Heart right ventricle (tissue), 16 donors: ENCODE measurements around the gene CCL11. TPM values are rescaled to one million over a fixed set of nuclear protein-coding genes. Genes with fewer than 3 reads are reported as not detected.

Experiments
- ATAC-seq, 8 donors: fragments of 200-7000 bp; cut with Tn5 transposase; one replicate each; pipeline ENCODE4 v1.9.1; 2020; ENCODE audit warnings: mild to moderate bottlenecking in 8 of 8, moderate library complexity in 8 of 8, moderate number of reproducible peaks in 1 of 8
- DNase-seq, 2 donors: peaks; one replicate each; pipeline ENCODE4 v3.0.0-alpha.2; 2020
- H3K27ac ChIP-seq, 10 donors: fragments of 200-600 bp; sonication (generic) in 2 of 10; one replicate each; pipeline versions ENCODE4 v1.5.0 to v1.8.0; 2020 to 2022; ENCODE audit warnings: mild to moderate bottlenecking in 3 of 10
- H3K27me3 ChIP-seq, 7 donors: fragments of 200-600 bp; one replicate each; pipeline ENCODE4 v1.8.0; 2021 to 2022; ENCODE audit warnings: mild to moderate bottlenecking in 2 of 7
- H3K36me3 ChIP-seq, 9 donors: fragments of 200-600 bp; sonication (generic) in 1 of 9; one replicate each; pipeline versions ENCODE4 v1.5.0 to v1.8.0; 2020 to 2022; ENCODE audit warnings: mild to moderate bottlenecking in 2 of 9
- H3K4me1 ChIP-seq, 9 donors: fragments of 200-600 bp; sonication (generic) in 1 of 9; one replicate each; pipeline versions ENCODE4 v1.5.0 to v1.8.0; 2020 to 2022; ENCODE audit warnings: mild to moderate bottlenecking in 4 of 9
- H3K4me3 ChIP-seq, 10 donors: fragments of 200-600 bp; sonication (generic) in 2 of 10; one replicate each; pipeline versions ENCODE4 v1.5.0 to v1.8.0; 2020 to 2022; ENCODE audit warnings: mild to moderate bottlenecking in 7 of 10, moderate library complexity in 2 of 10
- H3K9me3 ChIP-seq, 11 donors: fragments of 200-600 bp in 10 of 11; sonication (generic) in 2 of 11; one replicate each; pipeline versions ENCODE4 v1.5.0 to v1.8.0; 2013 to 2022; ENCODE audit warnings: mild to moderate bottlenecking in 2 of 11, control low read depth in 1 of 11, moderate library complexity in 1 of 11
- WGBS, 2 donors: extraction: QIAGEN DNeasy Blood & Tissue Kit; methylation state at CpG; one replicate each; pipeline ENCODE4 v1.1.7; 2013; ENCODE audit warnings: inconsistent platforms in 1 of 2; 5-methylcytosine and 5-hydroxymethylcytosine counted together
- intact Hi-C, 10 donors: fragments of 100-400 bp; cut with DNase I; formaldehyde crosslinking; loops; one replicate each; pipeline versions ENCODE4 v1.11.1 to v1.14.2; 2022
- polyA plus RNA-seq, 2 donors: library from polyadenylated mRNA; stranded (reverse); fragments of 200-250 nt; gene quantifications; one replicate each; pipeline ENCODE4 v1.2.3, GENCODE V29; 2013
- total RNA-seq, 10 donors: library from RNA; stranded (reverse); fragmentation: NEBNext Ultra II Directional in 3 of 10; extraction: Animal tissue kit (Norgen Biotek cat#: 25700) in 3 of 10; gene quantifications; one replicate each; pipeline versions ENCODE4 v1.2.1 to v1.2.4, GENCODE V29; 2021 to 2023
- TF ChIP-seq, protein P1 (sequence below), 9 donors: fragments of 200-600 bp; sonication (generic) in 2 of 9; IDR thresholded peaks; one replicate each; pipeline versions ENCODE4 v1.5.0 to v1.8.0; 2021 to 2022; ENCODE audit warnings: antibody characterized with exemption in 9 of 9, mild to moderate bottlenecking in 5 of 9, moderate library complexity in 1 of 9
- donor health status: Arrhythmogenic right ventricular cardiomyopathy.
- donor health status: ischemic (EF 13 %, LVEDD 7.1; RV severe dilation, severe dysfunction).
- donor health status: healthy with polysubstance abuse.
- donor health status: DM: no; HTN: yes; CAD: no.
- donor health status: DM: no; HTN: no; CAD: no.
- donor health status: ischemic (EF 25% LVEDD 6.9; RV normal size, moderate dysfunction).
- donor health status: ischemic (EF 25% LVEDD 5.7; RV mildly dilated, moderate dysfunction).
- donor health status: healthy.
- donor health status: DM: yes; HTN: yes; CAD: no.
- donor health status: Ischemic cardiomyopathy.
- donor health status: ischemic (EF 35%, LVEDD 5.7; RV mildly dilated, moderate dysfunction).
- donor health status: nonischemic (EF 11% LVEDD 7.7; RV severe dilation, severe dysfunction).
- donor health status: DM: yes; HTN: yes; CAD: no.
- donor health status: PGD.
- donor health status: ischemic (EF 29% LVEDD 5.4; RV normal size, mild dysfunction).
- donor health status: nonischemic (EF 23%, LVEDD 6.1; RV moderate dilation, normal function).

Gene CCL11
- total and polyA plus RNA-seq, 12 donors, result 0.46 to 31.2 (median 1.4) TPM

DNA sequence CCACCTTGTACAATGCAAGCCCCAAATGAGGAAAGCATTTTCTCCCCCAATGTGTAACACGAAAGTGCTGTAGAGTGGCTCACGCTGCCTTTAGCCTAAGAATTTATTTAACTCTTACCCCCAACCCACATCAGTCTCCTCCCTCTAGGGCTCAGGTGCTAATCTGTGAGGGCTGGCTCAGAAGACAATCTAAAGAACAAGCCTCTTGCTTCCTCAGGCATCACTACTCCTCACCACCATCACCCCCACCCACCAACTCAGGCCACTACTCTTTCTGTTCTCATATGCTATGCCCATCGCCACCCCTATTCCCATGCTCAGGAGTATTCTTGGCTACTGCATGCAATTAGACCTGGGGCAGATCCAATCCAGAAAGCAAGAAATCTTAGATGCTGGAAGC is 34.4 kb upstream of the CCL11 start:
- intact Hi-C loops, result loop anchor here in 6 of 10 donors (5.0 to 10.0 kb wide), 5 partner anchors 44 to 61 kb away; no protein-coding TSS in a partner anchor
- WGBS, 2 donors, result 86 to 90% methylated on average over 3 of the region's 3 CpGs
- Histone ChIP-seq H3K27ac (peak overlapping the region in 6 of 10 donors; percentile 75 to 93 (median 85)), H3K27me3 (no peaks in the 10 kb centered on the region), H3K4me1 (peaks cover 23 to 100% (median 80%) of the 10 kb centered on the region in 9 donors), H3K36me3 (peaks cover 0 to 4% (median 0%) of the 10 kb centered on the region in 9 donors), H3K4me3 (no peak overlapping the region), H3K9me3 (no peaks in the 10 kb centered on the region)
- ATAC-seq (no peak), DNase-seq (no peak)
- TF ChIP-seq, protein P1, sequence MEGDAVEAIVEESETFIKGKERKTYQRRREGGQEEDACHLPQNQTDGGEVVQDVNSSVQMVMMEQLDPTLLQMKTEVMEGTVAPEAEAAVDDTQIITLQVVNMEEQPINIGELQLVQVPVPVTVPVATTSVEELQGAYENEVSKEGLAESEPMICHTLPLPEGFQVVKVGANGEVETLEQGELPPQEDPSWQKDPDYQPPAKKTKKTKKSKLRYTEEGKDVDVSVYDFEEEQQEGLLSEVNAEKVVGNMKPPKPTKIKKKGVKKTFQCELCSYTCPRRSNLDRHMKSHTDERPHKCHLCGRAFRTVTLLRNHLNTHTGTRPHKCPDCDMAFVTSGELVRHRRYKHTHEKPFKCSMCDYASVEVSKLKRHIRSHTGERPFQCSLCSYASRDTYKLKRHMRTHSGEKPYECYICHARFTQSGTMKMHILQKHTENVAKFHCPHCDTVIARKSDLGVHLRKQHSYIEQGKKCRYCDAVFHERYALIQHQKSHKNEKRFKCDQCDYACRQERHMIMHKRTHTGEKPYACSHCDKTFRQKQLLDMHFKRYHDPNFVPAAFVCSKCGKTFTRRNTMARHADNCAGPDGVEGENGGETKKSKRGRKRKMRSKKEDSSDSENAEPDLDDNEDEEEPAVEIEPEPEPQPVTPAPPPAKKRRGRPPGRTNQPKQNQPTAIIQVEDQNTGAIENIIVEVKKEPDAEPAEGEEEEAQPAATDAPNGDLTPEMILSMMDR (IDR thresholded peaks at IDR 0.05), result no peak

DNA sequence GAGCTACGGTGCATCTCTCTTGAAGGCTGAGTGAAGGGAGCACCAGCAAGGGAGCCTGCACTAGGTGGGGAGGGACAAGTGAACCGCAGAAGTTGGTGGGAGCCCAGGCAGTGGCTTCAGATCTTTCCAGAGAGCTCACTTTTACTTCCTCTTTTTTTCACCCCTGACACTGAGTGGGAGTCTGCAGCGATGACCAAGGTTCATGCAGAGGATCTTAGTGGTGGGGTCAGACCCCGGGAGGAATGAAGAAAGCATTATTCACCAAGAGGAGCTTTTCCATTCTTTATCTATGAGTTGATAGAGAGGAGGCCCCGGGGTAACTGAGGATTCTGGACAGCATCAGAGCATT is 33.5 kb upstream of the CCL11 start:
- Histone ChIP-seq H3K9me3 (no peaks in the 10 kb centered on the region), H3K27ac (peak overlapping the region in 9 of 10 donors; percentile 49 to 93 (median 82)), H3K4me3 (no peak overlapping the region), H3K27me3 (no peaks in the 10 kb centered on the region), H3K4me1 (peaks cover 23 to 100% (median 85%) of the 10 kb centered on the region in 9 donors), H3K36me3 (peaks cover 0 to 10% (median 0%) of the 10 kb centered on the region in 9 donors)
- TF ChIP-seq, protein P1 (IDR thresholded peaks at IDR 0.05), result no peak
- intact Hi-C loops, result loop anchor here in 6 of 10 donors (2.0 to 10.0 kb wide), 6 partner anchors 17 to 60 kb away; no protein-coding TSS in a partner anchor
- 21 to 25% methylated on average over 5 of the region's 5 CpGs for WGBS, 2 donors
- DNase-seq (peak in 1 of 2 donors; percentile 29), ATAC-seq (peak in 7 of 8 donors; percentile 15 to 57 (median 33))

DNA sequence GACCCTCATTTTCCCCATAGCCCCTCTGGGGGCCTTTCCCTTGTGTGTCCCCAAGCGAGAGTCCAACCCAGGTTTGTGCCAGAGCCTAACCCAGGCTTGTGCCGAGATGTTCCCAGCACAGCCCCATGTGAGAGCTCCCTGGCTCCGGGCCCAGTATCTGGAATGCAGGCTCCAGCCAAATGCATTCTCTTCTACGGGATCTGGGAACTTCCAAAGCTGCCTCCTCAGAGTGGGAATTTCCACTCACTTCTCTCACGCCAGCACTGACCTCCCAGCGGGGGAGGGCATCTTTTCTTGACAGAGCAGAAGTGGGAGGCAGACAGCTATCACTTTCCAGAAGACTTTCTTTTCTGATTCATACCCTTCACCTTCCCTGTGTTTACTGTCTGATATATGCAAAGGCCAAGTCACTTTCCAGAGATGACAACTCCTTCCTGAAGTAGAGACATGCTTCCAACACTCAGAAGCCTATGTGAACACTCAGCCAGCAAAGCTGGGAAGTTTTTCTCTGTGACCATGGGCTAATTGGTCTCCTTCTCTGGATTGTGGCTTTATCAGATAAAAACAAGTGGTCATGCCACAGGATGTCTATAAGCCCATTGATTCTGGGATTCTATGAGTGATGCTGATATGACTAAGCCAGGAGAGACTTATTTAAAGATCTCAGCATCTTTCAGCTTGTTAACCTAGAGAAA is 33.0 kb upstream of the CCL11 start:
- Histone ChIP-seq H3K27me3 (no peaks in the 10 kb centered on the region), H3K36me3 (peaks cover 0 to 10% (median 0%) of the 10 kb centered on the region in 9 donors), H3K27ac (peak overlapping the region in 9 of 10 donors; percentile 58 to 93 (median 82)), H3K4me1 (peaks cover 23 to 99% (median 85%) of the 10 kb centered on the region in 9 donors), H3K4me3 (no peak overlapping the region), H3K9me3 (no peaks in the 10 kb centered on the region)
- ATAC-seq, result peak; percentile 83 to 95 (median 90)
- 3 to 4% methylated on average over 6 of the region's 6 CpGs for WGBS, 2 donors
- DNase-seq, result peak; percentile 95 to 97
- TF ChIP-seq, protein P1 (IDR thresholded peaks at IDR 0.05), result no peak
- intact Hi-C loops, result loop anchor here in 6 of 10 donors (2.0 to 10.0 kb wide), 6 partner anchors 18 to 60 kb away; no protein-coding TSS in a partner anchor

DNA sequence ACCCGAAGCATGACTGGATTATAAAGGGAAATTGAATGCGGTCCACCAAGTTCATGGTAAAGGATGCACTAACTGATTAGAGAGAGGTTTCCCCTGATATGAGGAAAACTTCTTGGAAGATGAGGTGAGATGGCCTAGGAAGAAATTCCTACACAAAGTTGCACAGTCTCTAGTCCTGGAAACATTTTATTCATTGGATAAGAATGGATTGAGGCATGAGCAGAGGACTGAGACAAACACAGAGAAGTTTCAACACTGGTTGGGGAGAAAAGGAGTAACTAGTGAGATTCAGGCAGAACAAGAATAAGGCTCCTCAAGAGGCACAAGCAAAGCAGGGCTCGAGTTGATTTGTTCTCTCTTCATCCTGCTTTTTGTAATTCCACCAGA is 32.4 kb upstream of the CCL11 start:
- TF ChIP-seq, protein P1 (IDR thresholded peaks at IDR 0.05), result no peak
- H3K9me3 ChIP-seq, result no peaks in the 10 kb centered on the region
- H3K4me3 ChIP-seq, result no peak overlapping the region
- intact Hi-C loops, result loop anchor here in 6 of 10 donors (2.0 to 10.0 kb wide), 6 partner anchors 18 to 59 kb away; no protein-coding TSS in a partner anchor
- peak overlapping the region in 9 of 10 donors; percentile 58 to 93 (median 82) for H3K27ac ChIP-seq
- peaks cover 0 to 10% (median 0%) of the 10 kb centered on the region in 9 donors for H3K36me3 ChIP-seq
- WGBS, 2 donors, result 64 to 73% methylated on average over 3 of the region's 3 CpGs
- H3K4me1 ChIP-seq, result peaks cover 23 to 94% (median 83%) of the 10 kb centered on the region in 9 donors
- DNase-seq, result no peak
- ATAC-seq, result no peak
- no peaks in the 10 kb centered on the region for H3K27me3 ChIP-seq
